ENCODE data around the gene TTR. TPM values are rescaled to one million over a fixed set of nuclear protein-coding genes. Genes with fewer than 3 reads are reported as not detected.

Gene TTR
- total and polyA plus RNA-seq, 9 of the 15 experiments (the other 6 are each of a cell fraction or from before 2014, with no cell fraction given) = 0.17 to 0.53 TPM; not detected in 7

DNA sequence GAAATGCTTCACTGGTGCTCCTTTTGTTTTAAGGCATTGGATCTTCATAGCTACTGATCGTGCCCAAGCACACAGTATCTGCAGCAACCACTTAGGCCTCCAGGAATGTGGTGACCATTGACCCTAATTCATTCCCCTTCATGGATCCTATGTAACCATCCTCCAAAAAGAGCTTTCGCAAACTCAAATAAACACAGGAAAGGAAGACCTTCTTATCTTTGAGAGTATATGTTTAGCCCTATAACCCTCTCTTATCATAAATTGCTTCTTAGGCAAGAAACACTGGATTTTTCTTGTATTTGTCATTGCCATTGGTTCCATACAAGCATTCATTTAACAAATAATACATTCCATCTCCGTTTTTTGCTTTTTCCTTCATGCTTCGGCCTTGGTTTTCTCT lies 4.1 kb upstream of the TTR start (continued):
- TF ChIP-seq ILF3 (IDR thresholded peaks at IDR 0.05; ENCODE audit: borderline replicate concordance) = no peak
- TF ChIP-seq, protein P1, sequence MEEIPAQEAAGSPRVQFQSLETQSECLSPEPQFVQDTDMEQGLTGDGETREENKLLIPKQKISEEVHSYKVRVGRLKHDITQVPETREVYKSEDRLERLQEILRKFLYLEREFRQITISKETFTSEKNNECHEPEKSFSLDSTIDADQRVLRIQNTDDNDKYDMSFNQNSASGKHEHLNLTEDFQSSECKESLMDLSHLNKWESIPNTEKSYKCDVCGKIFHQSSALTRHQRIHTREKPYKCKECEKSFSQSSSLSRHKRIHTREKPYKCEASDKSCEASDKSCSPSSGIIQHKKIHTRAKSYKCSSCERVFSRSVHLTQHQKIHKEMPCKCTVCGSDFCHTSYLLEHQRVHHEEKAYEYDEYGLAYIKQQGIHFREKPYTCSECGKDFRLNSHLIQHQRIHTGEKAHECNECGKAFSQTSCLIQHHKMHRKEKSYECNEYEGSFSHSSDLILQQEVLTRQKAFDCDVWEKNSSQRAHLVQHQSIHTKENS (CRISPR knock-in tag; IDR thresholded peaks at IDR 0.05) = no peak
- TF ChIP-seq CSDE1 (IDR thresholded peaks at IDR 0.05) = no peak

DNA sequence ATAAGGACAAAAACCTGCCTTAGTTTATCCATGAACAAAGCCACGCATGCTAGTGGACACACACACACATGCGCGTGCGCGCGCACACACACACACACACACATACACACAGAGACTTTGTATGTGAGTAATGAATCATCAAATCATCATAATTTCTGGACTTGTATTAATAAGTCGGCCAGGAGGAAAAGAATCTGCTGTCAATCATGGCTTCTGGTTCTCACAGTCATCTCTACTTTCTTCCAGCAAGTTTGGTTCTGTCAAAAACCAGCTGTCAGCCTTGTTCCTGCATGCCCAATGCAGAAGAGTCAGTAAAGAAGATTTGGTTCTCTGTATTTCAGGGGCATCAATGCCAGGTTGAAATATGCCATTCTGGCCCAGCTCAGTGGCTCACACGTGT lies 1.1 kb upstream of the TTR start:
- ATAC-seq (no peak), FAIRE-seq (no peak), DNase-seq (ENCODE audit: extremely low read depth in 1 of 4, low spot score in 3 of 4) (no peak)
- CTCF ChIA-PET (ENCODE audit: low intra/inter-chr PET ratio) = no interaction called here
- BruUV-seq (replicated peaks) = no TSS peak
- H3K4me3 ChIP-seq = no peak overlapping the region
- no peak overlapping the region for H2AFZ ChIP-seq (ENCODE audit: low read depth, low read length)
- no peaks in the 10 kb centered on the region for H4K20me1 ChIP-seq (replicated peaks; ENCODE audit: control insufficient read depth, insufficient read depth, low read length)
- H3K9ac ChIP-seq (ENCODE audit: insufficient read depth in 1 of 2, low read depth in 2 of 2, low read length in 2 of 2) = no peak overlapping the region
- no peak overlapping the region for H3K4me2 ChIP-seq (ENCODE audit: insufficient read depth, low read length)
- no peak overlapping the region for H3K27ac ChIP-seq (ENCODE audit: extremely low read depth, low read depth, low read length)
- POLR2A ChIA-PET = interaction anchor here (0.9 kb wide), 1 partner anchor 20 kb away, joined by 3 read pairs; no protein-coding TSS in a partner anchor
- in situ Hi-C loops (cut with MboI) (no loop called here), intact Hi-C loops (cut with micrococcal nuclease) (no loop called here)
- H3K4me1 ChIP-seq (replicated peaks in 1 of 2; ENCODE audit: control insufficient read depth in 2 of 2, insufficient read depth in 2 of 2, low read length in 2 of 2) = no peaks in the 10 kb centered on the region
- no peaks in the 10 kb centered on the region for H3K36me3 ChIP-seq (ENCODE audit: control insufficient read depth, insufficient read depth, low read length)
- WGBS (ENCODE audit: insufficient coverage, low coverage, missing lambda C conversion rate) = 60% methylated on average over 8 of the region's 8 CpGs
- H3K79me2 ChIP-seq (ENCODE audit: control insufficient read depth, insufficient read depth, low read length) = no peaks in the 10 kb centered on the region
- no peaks in the 10 kb centered on the region for H3K9me1 ChIP-seq (ENCODE audit: control insufficient read depth, insufficient read depth, low read length)
- H3K9me3 ChIP-seq (replicated peaks; ENCODE audit: control insufficient read depth, insufficient read depth, low read depth, low read length) = no peaks in the 10 kb centered on the region
- peaks cover 0 to 5% of the 10 kb centered on the region in 2 experiments; a peak in 1 of 5 replicates for H3K27me3 ChIP-seq (ENCODE audit: control insufficient read depth in 2 of 2, insufficient read depth in 2 of 2, low read length in 2 of 2)
- no peak for TF ChIP-seq ZNF174 (CRISPR knock-in tag; IDR thresholded peaks at IDR 0.05)
- no peak for TF ChIP-seq ZNF75A (CRISPR knock-in tag; IDR thresholded peaks at IDR 0.05)
- no peak for TF ChIP-seq ZNF507 (tag; conservative IDR thresholded peaks at IDR 0.05)
- no peak for TF ChIP-seq PCBP1 (IDR thresholded peaks at IDR 0.05; ENCODE audit: low read depth, low read length, poor library complexity, severe bottlenecking)
- TF ChIP-seq, protein P2, sequence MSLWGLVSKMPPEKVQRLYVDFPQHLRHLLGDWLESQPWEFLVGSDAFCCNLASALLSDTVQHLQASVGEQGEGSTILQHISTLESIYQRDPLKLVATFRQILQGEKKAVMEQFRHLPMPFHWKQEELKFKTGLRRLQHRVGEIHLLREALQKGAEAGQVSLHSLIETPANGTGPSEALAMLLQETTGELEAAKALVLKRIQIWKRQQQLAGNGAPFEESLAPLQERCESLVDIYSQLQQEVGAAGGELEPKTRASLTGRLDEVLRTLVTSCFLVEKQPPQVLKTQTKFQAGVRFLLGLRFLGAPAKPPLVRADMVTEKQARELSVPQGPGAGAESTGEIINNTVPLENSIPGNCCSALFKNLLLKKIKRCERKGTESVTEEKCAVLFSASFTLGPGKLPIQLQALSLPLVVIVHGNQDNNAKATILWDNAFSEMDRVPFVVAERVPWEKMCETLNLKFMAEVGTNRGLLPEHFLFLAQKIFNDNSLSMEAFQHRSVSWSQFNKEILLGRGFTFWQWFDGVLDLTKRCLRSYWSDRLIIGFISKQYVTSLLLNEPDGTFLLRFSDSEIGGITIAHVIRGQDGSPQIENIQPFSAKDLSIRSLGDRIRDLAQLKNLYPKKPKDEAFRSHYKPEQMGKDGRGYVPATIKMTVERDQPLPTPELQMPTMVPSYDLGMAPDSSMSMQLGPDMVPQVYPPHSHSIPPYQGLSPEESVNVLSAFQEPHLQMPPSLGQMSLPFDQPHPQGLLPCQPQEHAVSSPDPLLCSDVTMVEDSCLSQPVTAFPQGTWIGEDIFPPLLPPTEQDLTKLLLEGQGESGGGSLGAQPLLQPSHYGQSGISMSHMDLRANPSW (CRISPR knock-in tag; IDR thresholded peaks at IDR 0.05) = no peak
- TF ChIP-seq, protein P3, sequence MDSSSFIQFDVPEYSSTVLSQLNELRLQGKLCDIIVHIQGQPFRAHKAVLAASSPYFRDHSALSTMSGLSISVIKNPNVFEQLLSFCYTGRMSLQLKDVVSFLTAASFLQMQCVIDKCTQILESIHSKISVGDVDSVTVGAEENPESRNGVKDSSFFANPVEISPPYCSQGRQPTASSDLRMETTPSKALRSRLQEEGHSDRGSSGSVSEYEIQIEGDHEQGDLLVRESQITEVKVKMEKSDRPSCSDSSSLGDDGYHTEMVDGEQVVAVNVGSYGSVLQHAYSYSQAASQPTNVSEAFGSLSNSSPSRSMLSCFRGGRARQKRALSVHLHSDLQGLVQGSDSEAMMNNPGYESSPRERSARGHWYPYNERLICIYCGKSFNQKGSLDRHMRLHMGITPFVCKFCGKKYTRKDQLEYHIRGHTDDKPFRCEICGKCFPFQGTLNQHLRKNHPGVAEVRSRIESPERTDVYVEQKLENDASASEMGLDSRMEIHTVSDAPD (CRISPR knock-in tag; IDR thresholded peaks at IDR 0.05) = no peak
- no peak for TF ChIP-seq FUS (optimal IDR thresholded peaks at IDR 0.05; ENCODE audit: low read depth, low read length)
- TF ChIP-seq XRCC4 (IDR thresholded peaks at IDR 0.05; ENCODE audit: extremely low read depth, insufficient read depth, insufficient read length) = no peak
- TF ChIP-seq NEUROD1 (IDR thresholded peaks at IDR 0.05; ENCODE audit: borderline replicate concordance, low read depth, low read length, partially characterized antibody) = no peak
- no peak for TF ChIP-seq FOXP1 (CRISPR knock-in tag; IDR thresholded peaks at IDR 0.05)
- TF ChIP-seq NONO (IDR thresholded peaks at IDR 0.05; ENCODE audit: low read depth in 2 of 2, low read length in 1 of 2) = no peak
- TF ChIP-seq, protein P4, sequence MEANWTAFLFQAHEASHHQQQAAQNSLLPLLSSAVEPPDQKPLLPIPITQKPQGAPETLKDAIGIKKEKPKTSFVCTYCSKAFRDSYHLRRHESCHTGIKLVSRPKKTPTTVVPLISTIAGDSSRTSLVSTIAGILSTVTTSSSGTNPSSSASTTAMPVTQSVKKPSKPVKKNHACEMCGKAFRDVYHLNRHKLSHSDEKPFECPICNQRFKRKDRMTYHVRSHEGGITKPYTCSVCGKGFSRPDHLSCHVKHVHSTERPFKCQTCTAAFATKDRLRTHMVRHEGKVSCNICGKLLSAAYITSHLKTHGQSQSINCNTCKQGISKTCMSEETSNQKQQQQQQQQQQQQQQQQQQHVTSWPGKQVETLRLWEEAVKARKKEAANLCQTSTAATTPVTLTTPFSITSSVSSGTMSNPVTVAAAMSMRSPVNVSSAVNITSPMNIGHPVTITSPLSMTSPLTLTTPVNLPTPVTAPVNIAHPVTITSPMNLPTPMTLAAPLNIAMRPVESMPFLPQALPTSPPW (CRISPR knock-in tag; IDR thresholded peaks at IDR 0.05) = no peak
- no peak for TF ChIP-seq MTA2 (IDR thresholded peaks at IDR 0.05; ENCODE audit: low read depth)
